ENCODE data around the gene PJA1.
A peak's percentile ranks its signal among the peaks of the same experiment; 100 is the strongest.

The PJA1 gene

DNA sequence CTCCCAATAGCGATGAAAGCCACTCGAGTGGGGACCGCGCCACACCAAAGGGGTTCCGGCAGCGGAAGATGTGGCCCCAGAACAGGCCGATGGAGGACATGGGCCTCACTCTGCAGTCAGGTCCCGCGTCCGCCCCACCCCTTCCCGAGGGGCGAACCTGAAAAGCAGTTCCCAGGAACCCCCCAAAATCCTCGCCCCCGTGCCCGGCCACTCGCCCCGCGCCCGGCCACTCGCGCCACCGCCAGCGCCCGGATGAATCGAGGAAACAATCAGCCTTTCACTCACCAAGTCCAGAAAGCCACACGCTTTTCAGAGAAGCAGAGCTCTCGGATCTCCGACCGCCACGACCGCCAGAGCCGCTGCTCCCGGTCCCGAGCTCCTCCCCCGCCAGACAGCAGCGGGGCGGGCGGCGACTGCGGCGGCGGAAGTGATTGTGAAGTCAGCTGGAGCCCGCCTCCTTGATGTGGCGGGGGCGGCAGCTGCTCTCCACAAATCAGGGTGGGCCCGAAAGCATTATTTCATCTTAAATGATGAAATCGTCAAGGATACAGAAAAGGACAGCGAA, at the start of gene PJA1 (continued):
- TF ChIP-seq ZEB2 (tag by site-specific recombination; IDR thresholded peaks at IDR 0.05) (peak; percentile 56; the same call in 1 of the 2 replicates), SP7 (tag by site-specific recombination; IDR thresholded peaks at IDR 0.05) (peak; percentile 30; the same call in 1 of the 2 replicates), ZNF561 (tag by site-specific recombination; IDR thresholded peaks at IDR 0.05; ENCODE audit: borderline replicate concordance) (peak; percentile 64; the same call in 1 of the 2 replicates), ZNF621 (tag by site-specific recombination; IDR thresholded peaks at IDR 0.05) (no peak), ZBTB20 (tag by site-specific recombination; IDR thresholded peaks at IDR 0.05) (peak; percentile 79), ZNF10 (tag by site-specific recombination; IDR thresholded peaks at IDR 0.05) (no peak), ZNF341 (tag by site-specific recombination; IDR thresholded peaks at IDR 0.05; ENCODE audit: low read depth) (peak; percentile 99), GLIS2 (tag by site-specific recombination; IDR thresholded peaks at IDR 0.05) (0 out of 2 replicates have a peak, but pooled peaks have one; percentile 24), ZNF843 (tag by site-specific recombination; IDR thresholded peaks at IDR 0.05) (no peak), ZNF350 (tag by site-specific recombination; IDR thresholded peaks at IDR 0.05) (no peak), ZNF560 (tag by site-specific recombination; IDR thresholded peaks at IDR 0.05; ENCODE audit: borderline replicate concordance) (no peak), ZNF175 (tag by site-specific recombination; IDR thresholded peaks at IDR 0.05) (no peak), SP2 (tag by site-specific recombination; IDR thresholded peaks at IDR 0.05) (peak; percentile 83), REPIN1 (tag by site-specific recombination; IDR thresholded peaks at IDR 0.05; ENCODE audit: low read depth) (no peak), ZNF548 (tag by site-specific recombination; IDR thresholded peaks at IDR 0.05) (no peak), MZF1 (tag by site-specific recombination; IDR thresholded peaks at IDR 0.05; ENCODE audit: borderline replicate concordance) (no peak), HOXD13 (CRISPR knock-in tag; IDR thresholded peaks at IDR 0.05; ENCODE audit: borderline replicate concordance) (no peak), ZNF776 (tag by site-specific recombination; IDR thresholded peaks at IDR 0.05; ENCODE audit: borderline replicate concordance) (no peak), PBX3 (CRISPR knock-in tag; IDR thresholded peaks at IDR 0.05) (no peak), ZNF404 (tag by site-specific recombination; IDR thresholded peaks at IDR 0.05) (no peak), ZNF18 (tag by site-specific recombination; IDR thresholded peaks at IDR 0.05) (no peak), KLF10 (tag by site-specific recombination; IDR thresholded peaks at IDR 0.05) (peak; percentile 91), ZBTB48 (tag by site-specific recombination; IDR thresholded peaks at IDR 0.05) (no peak), ZNF664 (tag by site-specific recombination; IDR thresholded peaks at IDR 0.05) (no peak), ZSCAN30 (tag by site-specific recombination; IDR thresholded peaks at IDR 0.05) (no peak), ZNF335 (tag by site-specific recombination; conservative IDR thresholded peaks at IDR 0.05) (peak; percentile 54)

GRCh38 chrX:69214463-69214862, 49.2 kb upstream of the PJA1 start:
- no peaks in the 10 kb centered on the region for H3K36me3 ChIP-seq (ENCODE audit: control insufficient read depth in 2 of 2, insufficient read depth in 1 of 2, low read length in 2 of 2)
- H3K9me3 ChIP-seq (ENCODE audit: control insufficient read depth, insufficient read depth, low read depth, low read length), result no peaks in the 10 kb centered on the region; the same call in 1 of the 2 replicates
- CTCF ChIA-PET, result interaction anchor here (0.6 to 0.8 kb wide), 3 partner anchors 69 to 143 kb away, joined by 3 read pairs; no protein-coding TSS in a partner anchor
- H3K4me1 ChIP-seq (ENCODE audit: control insufficient read depth, insufficient read depth, low read length), result no peaks in the 10 kb centered on the region
- H3K4me3 ChIP-seq (ENCODE audit: low read depth, low read length), result no peak overlapping the region
- POLR2A ChIA-PET, result interaction anchor here (1.2 kb wide), 1 partner anchor 386 kb away, joined by 3 read pairs; the partner anchor contains the start of gene EFNB1
- no peak overlapping the region for H3K27ac ChIP-seq (ENCODE audit: extremely low read depth, low read depth, low read length)
- TF ChIP-seq ZNF391 (tag by site-specific recombination; IDR thresholded peaks at IDR 0.05; ENCODE audit: borderline replicate concordance, low read depth) (no peak), ZNF23 (tag by site-specific recombination; IDR thresholded peaks at IDR 0.05; ENCODE audit: borderline replicate concordance) (no peak), ZNF214 (tag by site-specific recombination; IDR thresholded peaks at IDR 0.05; ENCODE audit: borderline replicate concordance) (no peak), ZIC2 (tag by site-specific recombination; IDR thresholded peaks at IDR 0.05) (no peak), ZSCAN23 (tag by site-specific recombination; IDR thresholded peaks at IDR 0.05) (no peak), ZNF292 (tag by site-specific recombination; IDR thresholded peaks at IDR 0.05; ENCODE audit: borderline replicate concordance, low read depth) (no peak), FEZF1 (tag by site-specific recombination; IDR thresholded peaks at IDR 0.05) (no peak), ZNF169 (tag by site-specific recombination; IDR thresholded peaks at IDR 0.05) (no peak), GLI2 (tag by site-specific recombination; IDR thresholded peaks at IDR 0.05; ENCODE audit: borderline replicate concordance, low read depth) (no peak)
- TF ChIP-seq, protein P1, sequence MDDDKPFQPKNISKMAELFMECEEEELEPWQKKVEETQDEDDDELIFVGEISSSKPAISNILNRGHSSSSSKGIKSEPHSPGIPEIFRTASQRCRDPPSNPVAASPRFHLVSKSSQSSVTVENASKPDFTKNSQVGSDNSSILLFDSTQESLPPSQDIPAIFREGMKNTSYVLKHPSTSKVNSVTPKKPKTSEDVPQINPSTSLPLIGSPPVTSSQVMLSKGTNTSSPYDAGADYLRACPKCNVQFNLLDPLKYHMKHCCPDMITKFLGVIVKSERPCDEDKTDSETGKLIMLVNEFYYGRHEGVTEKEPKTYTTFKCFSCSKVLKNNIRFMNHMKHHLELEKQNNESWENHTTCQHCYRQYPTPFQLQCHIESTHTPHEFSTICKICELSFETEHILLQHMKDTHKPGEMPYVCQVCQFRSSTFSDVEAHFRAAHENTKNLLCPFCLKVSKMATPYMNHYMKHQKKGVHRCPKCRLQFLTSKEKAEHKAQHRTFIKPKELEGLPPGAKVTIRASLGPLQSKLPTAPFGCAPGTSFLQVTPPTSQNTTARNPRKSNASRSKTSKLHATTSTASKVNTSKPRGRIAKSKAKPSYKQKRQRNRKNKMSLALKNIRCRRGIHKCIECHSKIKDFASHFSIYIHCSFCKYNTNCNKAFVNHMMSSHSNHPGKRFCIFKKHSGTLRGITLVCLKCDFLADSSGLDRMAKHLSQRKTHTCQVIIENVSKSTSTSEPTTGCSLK (tag by site-specific recombination; IDR thresholded peaks at IDR 0.05), result no peak
